Sigmoid colon (tissue), 3 donors: ENCODE measurements around the gene FHL2.

ENCODE experiments used
- POLR2A ChIP-seq, 2 donors: fragments of 450-650 bp; IDR thresholded peaks; one replicate each; pipeline ENCODE4 v1.6.1; 2016; ENCODE audit warnings: antibody characterized with exemption in 2 of 2, mild to moderate bottlenecking in 2 of 2, moderate library complexity in 2 of 2
- TF ChIP-seq, protein P1 (sequence below), 4 experiments: fragments of 450-650 bp in 3 of 4; fragments of 200-600 bp in 1 of 4; IDR thresholded peaks; one replicate each; pipeline ENCODE4 v1.5.1; 2016 to 2019; ENCODE audit warnings: antibody characterized with exemption in 4 of 4, mild to moderate bottlenecking in 3 of 4, moderate library complexity in 2 of 4

DNA sequence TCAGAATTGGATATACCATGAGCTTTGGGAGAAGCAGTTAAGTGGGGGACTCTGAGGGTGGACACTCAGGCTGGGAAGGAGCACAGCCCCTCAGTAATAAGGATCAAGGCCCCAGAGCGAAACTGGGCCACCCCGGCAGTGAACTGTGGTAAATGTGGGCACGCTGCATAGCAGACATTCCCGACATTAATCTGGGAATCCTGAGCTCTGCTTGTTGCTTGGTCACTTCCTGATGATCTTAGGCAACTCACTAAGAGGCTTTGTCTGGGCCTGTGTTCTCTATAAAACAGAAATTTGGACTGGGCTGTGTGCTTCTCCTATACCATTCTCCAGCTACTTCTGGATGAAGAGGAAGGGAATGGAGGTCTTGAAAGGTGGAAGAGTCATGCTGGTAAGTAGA is 74.1 kb downstream of the FHL2 start:
- TF ChIP-seq, protein P1, sequence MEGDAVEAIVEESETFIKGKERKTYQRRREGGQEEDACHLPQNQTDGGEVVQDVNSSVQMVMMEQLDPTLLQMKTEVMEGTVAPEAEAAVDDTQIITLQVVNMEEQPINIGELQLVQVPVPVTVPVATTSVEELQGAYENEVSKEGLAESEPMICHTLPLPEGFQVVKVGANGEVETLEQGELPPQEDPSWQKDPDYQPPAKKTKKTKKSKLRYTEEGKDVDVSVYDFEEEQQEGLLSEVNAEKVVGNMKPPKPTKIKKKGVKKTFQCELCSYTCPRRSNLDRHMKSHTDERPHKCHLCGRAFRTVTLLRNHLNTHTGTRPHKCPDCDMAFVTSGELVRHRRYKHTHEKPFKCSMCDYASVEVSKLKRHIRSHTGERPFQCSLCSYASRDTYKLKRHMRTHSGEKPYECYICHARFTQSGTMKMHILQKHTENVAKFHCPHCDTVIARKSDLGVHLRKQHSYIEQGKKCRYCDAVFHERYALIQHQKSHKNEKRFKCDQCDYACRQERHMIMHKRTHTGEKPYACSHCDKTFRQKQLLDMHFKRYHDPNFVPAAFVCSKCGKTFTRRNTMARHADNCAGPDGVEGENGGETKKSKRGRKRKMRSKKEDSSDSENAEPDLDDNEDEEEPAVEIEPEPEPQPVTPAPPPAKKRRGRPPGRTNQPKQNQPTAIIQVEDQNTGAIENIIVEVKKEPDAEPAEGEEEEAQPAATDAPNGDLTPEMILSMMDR (IDR thresholded peaks at IDR 0.05) = no peak
- no peak for TF ChIP-seq POLR2A (IDR thresholded peaks at IDR 0.05)
